SK-N-SH (cell line): Measurements from ENCODE around the gene NEIL3.

Experiments used
- EZH2phosphoT487 ChIP-seq: fragments of 200-600 bp; sonication (generic); IDR thresholded peaks from 2 replicates; pipeline ENCODE4 v1.6.1; 2017; ENCODE audit warnings: low read depth, mixed run types, mild to moderate bottlenecking, antibody characterized with exemption, moderate library complexity, borderline replicate concordance
- FOSL2 ChIP-seq: IDR thresholded peaks from 2 replicates; pipeline ENCODE4 v1.4.0; 2012; ENCODE audit warnings: low read depth, mild to moderate bottlenecking, moderate library complexity, borderline replicate concordance
- FOXM1 ChIP-seq: IDR thresholded peaks from 2 replicates; pipeline ENCODE4 v1.4.0; 2012; ENCODE audit warnings: low read depth, mild to moderate bottlenecking
- GABPA ChIP-seq: IDR thresholded peaks from 2 replicates; pipeline ENCODE4 v1.4.0; 2012; ENCODE audit warnings: low read depth, mild to moderate bottlenecking
- JUND ChIP-seq: IDR thresholded peaks from 2 replicates; pipeline ENCODE4 v1.4.0; 2012
- POLR2AphosphoS5 ChIP-seq: IDR thresholded peaks from 2 replicates; pipeline ENCODE4 v1.6.1; 2012; ENCODE audit warnings: low read depth, low read length
- RAD21 ChIP-seq: IDR thresholded peaks from 2 replicates; pipeline ENCODE4 v1.6.1; 2012; ENCODE audit warnings: mild to moderate bottlenecking, low read length
- RCOR1 ChIP-seq: fragments of 150-350 bp; IDR thresholded peaks from 2 replicates; pipeline ENCODE4 v1.6.1; 2017; ENCODE audit warnings: antibody characterized with exemption, low read length
- RFX5 ChIP-seq: IDR thresholded peaks from 2 replicates; pipeline ENCODE4 v1.6.1; 2012; ENCODE audit warnings: mild to moderate bottlenecking, improper control_type of control experiment, low read length
- SIN3A ChIP-seq: IDR thresholded peaks from 2 replicates; pipeline ENCODE4 v1.6.1; 2012; ENCODE audit warnings: low read depth, mild to moderate bottlenecking, low read length, moderate library complexity, borderline replicate concordance
- SMC3 ChIP-seq: IDR thresholded peaks from 2 replicates; pipeline ENCODE4 v1.6.1; 2012; ENCODE audit warnings: low read depth, low read length, improper control_type of control experiment
- USF1 ChIP-seq: IDR thresholded peaks from 2 replicates; pipeline ENCODE4 v1.4.0; 2012; ENCODE audit warnings: low read depth, borderline replicate concordance
- TF ChIP-seq, protein P1 (sequence below): fragments of 200-600 bp; sonication (generic); IDR thresholded peaks from 2 replicates; pipeline ENCODE4 v1.6.1; 2017; ENCODE audit warnings: antibody characterized with exemption, mild to moderate bottlenecking, moderate library complexity
- TF ChIP-seq, protein P2 (sequence below): IDR thresholded peaks from 2 replicates; pipeline ENCODE4 v1.6.1; 2012; ENCODE audit warnings: mild to moderate bottlenecking, low read depth, low read length, moderate library complexity

DNA sequence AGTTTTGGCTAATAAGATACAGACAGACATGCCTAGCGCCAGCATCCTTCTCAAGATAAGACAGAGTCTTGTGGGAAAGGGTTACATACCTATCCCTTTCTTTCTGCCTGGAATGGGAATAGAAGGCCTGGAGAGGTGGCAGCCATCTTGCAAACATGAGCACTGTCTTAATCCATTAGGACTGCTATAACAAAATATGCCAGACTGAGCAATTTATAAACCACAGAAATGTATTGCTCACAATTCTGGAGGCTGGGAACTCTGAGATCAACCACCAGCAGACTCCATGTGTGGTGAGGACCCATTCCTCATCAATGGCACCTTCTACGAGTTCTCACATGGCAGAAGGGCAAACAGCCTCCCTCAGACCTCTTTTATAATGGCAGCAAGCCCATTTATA, 26.5 kb upstream of the NEIL3 start:
- TF ChIP-seq, protein P1, sequence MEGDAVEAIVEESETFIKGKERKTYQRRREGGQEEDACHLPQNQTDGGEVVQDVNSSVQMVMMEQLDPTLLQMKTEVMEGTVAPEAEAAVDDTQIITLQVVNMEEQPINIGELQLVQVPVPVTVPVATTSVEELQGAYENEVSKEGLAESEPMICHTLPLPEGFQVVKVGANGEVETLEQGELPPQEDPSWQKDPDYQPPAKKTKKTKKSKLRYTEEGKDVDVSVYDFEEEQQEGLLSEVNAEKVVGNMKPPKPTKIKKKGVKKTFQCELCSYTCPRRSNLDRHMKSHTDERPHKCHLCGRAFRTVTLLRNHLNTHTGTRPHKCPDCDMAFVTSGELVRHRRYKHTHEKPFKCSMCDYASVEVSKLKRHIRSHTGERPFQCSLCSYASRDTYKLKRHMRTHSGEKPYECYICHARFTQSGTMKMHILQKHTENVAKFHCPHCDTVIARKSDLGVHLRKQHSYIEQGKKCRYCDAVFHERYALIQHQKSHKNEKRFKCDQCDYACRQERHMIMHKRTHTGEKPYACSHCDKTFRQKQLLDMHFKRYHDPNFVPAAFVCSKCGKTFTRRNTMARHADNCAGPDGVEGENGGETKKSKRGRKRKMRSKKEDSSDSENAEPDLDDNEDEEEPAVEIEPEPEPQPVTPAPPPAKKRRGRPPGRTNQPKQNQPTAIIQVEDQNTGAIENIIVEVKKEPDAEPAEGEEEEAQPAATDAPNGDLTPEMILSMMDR: no peak
- TF ChIP-seq FOXM1: peak; percentile 40; the same call in 1 of the 2 replicates
- TF ChIP-seq FOSL2: peak; percentile 45; the same call in 1 of the 2 replicates
- no peak for TF ChIP-seq RFX5
- TF ChIP-seq GABPA: no peak
- no peak for TF ChIP-seq EZH2phosphoT487
- peak; percentile 72; the same call in 1 of the 2 replicates for TF ChIP-seq POLR2AphosphoS5
- TF ChIP-seq RCOR1: no peak
- TF ChIP-seq USF1: no peak
- no peak for TF ChIP-seq SIN3A
- peak; percentile 73 for TF ChIP-seq JUND
- TF ChIP-seq, protein P2, sequence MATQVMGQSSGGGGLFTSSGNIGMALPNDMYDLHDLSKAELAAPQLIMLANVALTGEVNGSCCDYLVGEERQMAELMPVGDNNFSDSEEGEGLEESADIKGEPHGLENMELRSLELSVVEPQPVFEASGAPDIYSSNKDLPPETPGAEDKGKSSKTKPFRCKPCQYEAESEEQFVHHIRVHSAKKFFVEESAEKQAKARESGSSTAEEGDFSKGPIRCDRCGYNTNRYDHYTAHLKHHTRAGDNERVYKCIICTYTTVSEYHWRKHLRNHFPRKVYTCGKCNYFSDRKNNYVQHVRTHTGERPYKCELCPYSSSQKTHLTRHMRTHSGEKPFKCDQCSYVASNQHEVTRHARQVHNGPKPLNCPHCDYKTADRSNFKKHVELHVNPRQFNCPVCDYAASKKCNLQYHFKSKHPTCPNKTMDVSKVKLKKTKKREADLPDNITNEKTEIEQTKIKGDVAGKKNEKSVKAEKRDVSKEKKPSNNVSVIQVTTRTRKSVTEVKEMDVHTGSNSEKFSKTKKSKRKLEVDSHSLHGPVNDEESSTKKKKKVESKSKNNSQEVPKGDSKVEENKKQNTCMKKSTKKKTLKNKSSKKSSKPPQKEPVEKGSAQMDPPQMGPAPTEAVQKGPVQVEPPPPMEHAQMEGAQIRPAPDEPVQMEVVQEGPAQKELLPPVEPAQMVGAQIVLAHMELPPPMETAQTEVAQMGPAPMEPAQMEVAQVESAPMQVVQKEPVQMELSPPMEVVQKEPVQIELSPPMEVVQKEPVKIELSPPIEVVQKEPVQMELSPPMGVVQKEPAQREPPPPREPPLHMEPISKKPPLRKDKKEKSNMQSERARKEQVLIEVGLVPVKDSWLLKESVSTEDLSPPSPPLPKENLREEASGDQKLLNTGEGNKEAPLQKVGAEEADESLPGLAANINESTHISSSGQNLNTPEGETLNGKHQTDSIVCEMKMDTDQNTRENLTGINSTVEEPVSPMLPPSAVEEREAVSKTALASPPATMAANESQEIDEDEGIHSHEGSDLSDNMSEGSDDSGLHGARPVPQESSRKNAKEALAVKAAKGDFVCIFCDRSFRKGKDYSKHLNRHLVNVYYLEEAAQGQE: 0 out of 2 replicates have a peak, but pooled peaks have one; percentile 37
- TF ChIP-seq RAD21: no peak
- TF ChIP-seq SMC3: no peak
